Measurements from ENCODE around the gene KANTR. TPM values are rescaled to one million over a fixed set of nuclear protein-coding genes. Genes with fewer than 3 reads are reported as not detected.
A peak's percentile ranks its signal among the peaks of the same experiment; 100 is the strongest.

The KANTR gene, protein sequence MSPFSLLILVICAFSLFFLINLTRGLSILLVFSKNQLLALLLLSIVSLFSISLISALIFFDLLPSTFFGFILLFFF
- total RNA-seq (10 to 100 TPM in 2 of 10 donors, 1 to 10 TPM in 8; 2.7 to 11.5 (median 7.0) TPM), polyA plus RNA-seq (10 to 100 TPM in 1 of 2 donors, 1 to 10 TPM in 1; 2.1 to 12.6 TPM)
- long read RNA-seq, donor 1, partial matches to known transcripts = 0 of 2 reads
- long read RNA-seq, donor 1, other reads (novel, unspliced or antisense) = 2 of 2 reads
- long read RNA-seq, donor 2, partial matches to known transcripts = 3 of 7 reads
- long read RNA-seq, donor 2, other reads (novel, unspliced or antisense) = 4 of 7 reads
- long read RNA-seq, donor 3, partial matches to known transcripts = 0 of 6 reads
- long read RNA-seq, donor 3, other reads (novel, unspliced or antisense) = 5 of 6 reads

DNA sequence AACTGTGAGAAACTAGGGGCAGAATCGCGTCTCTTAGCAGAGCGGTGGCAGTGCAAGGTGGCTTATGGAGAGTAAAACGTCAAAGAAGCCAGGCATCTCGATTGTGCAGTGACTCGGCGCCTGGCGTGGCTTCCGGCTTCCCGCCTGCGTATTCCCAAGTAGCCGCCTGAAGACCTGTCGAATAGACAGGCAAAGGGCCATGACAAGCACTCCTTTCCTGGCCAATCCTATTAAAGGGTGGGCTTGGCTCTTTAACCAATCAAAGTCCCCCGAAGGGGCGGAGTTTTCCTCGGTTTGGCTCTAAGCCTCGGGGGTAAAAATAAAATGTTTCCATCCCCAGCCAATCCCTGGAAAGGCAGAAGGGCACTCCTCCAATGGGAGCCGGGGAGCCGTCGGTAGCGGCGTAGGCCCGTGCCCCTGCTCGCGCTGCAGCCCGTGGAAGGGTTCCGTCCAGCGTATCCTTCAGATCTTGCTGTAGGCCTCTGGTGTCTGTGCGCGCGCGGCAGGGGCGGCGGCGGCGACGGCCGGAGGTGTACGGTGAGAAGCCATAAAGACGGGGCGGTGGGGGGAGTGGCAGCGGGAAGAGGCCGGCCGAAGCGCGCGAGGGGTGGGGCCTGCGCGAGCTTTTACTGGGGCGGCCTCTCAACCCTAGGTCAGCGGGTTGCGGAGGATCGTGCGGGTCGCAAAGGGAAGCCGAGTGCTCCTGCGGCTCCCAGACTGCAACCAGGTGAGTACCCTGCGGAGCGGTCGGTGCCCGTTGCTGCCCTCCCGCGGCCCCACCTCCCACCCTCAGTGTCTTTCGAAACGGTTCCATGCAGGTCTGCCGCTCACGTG lies at the start of gene KANTR:
Gene KANTR (plus strand): TSS at position 395 of the 834 bp plus-strand sequence. CDS start 30,131 bp downstream, outside the sequence.
- Histone ChIP-seq H3K4me3 (peak within 1 kb of the TSS; percentile 47 to 78 (median 72)), H3K36me3 (peaks cover 0 to 4% (median 0%) of the 10 kb centered on the region in 9 donors), H3K9me3 (no peaks in the 10 kb centered on the region), H3K27me3 (peaks cover 0 to 4% (median 0%) of the 10 kb centered on the region in 7 donors), H3K27ac (peak within 1 kb of the TSS; percentile 65 to 90 (median 86)), H3K4me1 (peaks cover 0 to 15% (median 8%) of the 10 kb centered on the region in 9 donors)
- 0 to 1% methylated on average over 49 to 67 of the region's 67 CpGs for WGBS, 2 donors
- TF ChIP-seq, protein P1, sequence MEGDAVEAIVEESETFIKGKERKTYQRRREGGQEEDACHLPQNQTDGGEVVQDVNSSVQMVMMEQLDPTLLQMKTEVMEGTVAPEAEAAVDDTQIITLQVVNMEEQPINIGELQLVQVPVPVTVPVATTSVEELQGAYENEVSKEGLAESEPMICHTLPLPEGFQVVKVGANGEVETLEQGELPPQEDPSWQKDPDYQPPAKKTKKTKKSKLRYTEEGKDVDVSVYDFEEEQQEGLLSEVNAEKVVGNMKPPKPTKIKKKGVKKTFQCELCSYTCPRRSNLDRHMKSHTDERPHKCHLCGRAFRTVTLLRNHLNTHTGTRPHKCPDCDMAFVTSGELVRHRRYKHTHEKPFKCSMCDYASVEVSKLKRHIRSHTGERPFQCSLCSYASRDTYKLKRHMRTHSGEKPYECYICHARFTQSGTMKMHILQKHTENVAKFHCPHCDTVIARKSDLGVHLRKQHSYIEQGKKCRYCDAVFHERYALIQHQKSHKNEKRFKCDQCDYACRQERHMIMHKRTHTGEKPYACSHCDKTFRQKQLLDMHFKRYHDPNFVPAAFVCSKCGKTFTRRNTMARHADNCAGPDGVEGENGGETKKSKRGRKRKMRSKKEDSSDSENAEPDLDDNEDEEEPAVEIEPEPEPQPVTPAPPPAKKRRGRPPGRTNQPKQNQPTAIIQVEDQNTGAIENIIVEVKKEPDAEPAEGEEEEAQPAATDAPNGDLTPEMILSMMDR (IDR thresholded peaks at IDR 0.05) = peak in 3 of 9 donors; percentile 6 to 23 (median 12)
- peak; percentile 89 to 97 (median 95) for ATAC-seq
- intact Hi-C loops (cut with DNase I) = loop anchor here in 3 of 10 donors (1.0 to 10.0 kb wide), 4 partner anchors 21 to 131 kb away; partner anchors contain the start of gene KDM5C (in 1 of the 3)
- DNase-seq = peak; percentile 74 to 92

DNA sequence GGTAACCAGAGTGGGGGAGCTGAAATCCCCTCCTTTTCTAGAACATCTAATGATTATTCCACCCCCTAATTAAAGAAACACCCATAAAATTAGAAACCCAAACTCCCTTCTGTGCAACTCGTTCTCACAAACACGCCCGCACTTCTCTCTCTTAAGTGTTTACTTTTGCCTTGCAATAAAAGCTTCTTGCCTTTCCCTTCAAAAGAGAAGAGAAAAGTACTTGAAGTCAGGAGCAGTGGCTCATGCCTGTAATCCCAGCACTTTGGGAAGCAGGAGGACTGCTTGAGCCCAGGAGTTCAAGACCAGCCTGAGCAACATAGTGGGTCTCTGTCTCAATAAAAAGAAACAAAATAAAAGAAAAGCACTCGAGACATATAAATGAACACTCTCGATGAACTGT lies 48.9 kb upstream of the KANTR start:
- Histone ChIP-seq H3K36me3 (no peaks in the 10 kb centered on the region), H3K27ac (no peak overlapping the region), H3K27me3 (peaks cover 0 to 85% (median 0%) of the 10 kb centered on the region in 7 donors), H3K9me3 (no peaks in the 10 kb centered on the region), H3K4me1 (no peaks in the 10 kb centered on the region), H3K4me3 (no peak overlapping the region)
- intact Hi-C loops (cut with DNase I) = no loop called here
- TF ChIP-seq, protein P1 (IDR thresholded peaks at IDR 0.05) = no peak
- ATAC-seq (no peak), DNase-seq (no peak)
- 88 to 96% methylated on average over 5 of the region's 5 CpGs for WGBS, 2 donors

DNA sequence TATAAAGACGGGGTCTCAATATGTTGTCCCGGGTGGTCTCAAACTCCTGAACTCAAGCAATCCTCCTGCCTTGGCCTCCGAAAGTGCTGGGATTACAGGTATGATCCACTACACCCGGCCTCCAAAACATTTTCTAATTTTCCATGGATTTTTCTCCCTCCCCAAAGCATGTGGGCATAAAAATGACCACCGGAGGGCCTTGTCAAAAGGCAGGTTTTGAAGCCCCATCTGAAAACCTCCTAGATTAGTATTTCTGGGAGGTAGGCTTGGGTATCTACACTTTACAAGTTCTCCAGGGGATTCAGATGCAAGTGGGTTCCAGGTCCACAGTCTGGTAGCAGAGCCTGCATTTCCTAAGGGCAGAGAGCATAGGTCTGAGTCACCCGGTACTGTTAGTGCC lies 46.7 kb upstream of the KANTR start:
- no peak for ATAC-seq
- 95 to 96% methylated on average over 6 of the region's 6 CpGs for WGBS, 2 donors
- Histone ChIP-seq H3K4me1 (no peaks in the 10 kb centered on the region), H3K36me3 (no peaks in the 10 kb centered on the region), H3K27ac (no peak overlapping the region), H3K27me3 (peaks cover 0 to 82% (median 0%) of the 10 kb centered on the region in 7 donors), H3K9me3 (no peaks in the 10 kb centered on the region), H3K4me3 (no peak overlapping the region)
- TF ChIP-seq, protein P1 (IDR thresholded peaks at IDR 0.05) = no peak
- intact Hi-C loops (cut with DNase I) = no loop called here
- DNase-seq = no peak

Data from heart right ventricle (tissue), 16 donors.